ENCODE results near the gene MAP1LC3A.

MAP1LC3A gene

DNA sequence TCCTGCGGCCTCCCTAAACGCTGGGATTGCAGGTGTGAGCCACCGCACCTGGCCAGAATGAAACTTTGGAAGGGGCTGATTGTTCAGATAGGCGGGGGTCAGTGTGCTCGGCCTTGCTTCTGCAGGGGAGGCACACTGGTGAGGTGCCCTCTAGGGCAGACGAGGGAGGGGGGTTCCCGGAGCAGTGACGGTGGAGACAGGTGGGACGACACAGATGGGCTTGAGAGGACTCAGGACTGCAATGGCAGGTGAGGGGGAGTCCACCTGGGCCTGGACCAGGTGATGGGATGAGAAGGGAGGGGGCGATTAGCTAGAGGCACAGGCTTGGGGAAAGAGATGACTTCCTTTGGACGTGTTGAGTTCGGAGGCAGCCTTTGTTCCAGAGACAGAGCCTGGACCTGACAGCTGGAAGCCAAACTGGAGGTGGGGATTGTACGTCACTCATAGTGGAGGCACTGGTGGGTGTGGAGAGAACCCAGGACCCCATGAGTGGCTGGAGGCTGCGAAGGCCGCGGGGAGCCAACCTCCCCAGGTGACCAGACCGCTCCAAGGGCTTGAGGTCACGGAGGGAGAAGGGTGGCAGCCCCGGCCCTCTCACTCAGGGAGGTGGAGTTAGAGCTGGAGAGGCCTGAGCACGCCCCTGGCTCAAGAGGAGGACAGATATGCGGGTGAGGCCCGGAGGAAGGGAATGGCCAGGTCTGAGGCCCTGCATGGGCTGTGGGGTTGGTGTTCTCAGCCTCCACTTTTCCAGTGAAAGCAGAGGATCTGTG, 10.5 kb upstream of the MAP1LC3A start:
- DNase-seq (ENCODE audit: low spot score), result no peak

DNA sequence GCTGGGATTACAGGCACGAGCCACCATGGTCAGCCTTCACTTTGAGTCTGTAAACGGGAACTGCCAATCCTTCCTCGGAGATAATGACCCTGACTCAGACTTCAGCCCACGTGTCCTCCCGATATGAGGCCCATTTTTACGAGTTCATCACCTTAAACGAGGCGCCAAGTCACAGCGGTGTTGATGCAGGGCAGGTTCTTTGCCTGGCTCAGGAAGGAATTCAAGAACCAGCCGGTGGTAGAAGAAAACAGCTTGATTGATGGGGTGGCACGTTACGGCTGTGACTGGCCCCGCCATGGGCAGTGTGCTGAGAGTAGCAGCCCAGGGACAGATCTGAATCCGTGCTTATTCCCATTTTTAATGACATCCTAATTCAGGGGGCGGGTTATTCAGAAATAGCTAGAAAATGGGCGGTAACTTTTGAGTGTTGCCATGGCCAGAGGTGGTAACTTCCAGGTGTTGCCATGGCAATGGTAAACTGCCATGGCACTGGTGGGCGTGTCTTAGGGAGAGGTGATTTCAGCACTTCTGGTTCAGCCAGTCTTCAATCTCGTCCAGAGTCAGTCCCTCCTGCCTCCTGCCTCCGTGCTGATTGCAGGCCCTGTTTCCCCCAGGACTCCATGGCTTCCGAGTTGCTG, 9.1 kb upstream of the MAP1LC3A start:
- DNase-seq (ENCODE audit: low spot score), result no peak

DNA sequence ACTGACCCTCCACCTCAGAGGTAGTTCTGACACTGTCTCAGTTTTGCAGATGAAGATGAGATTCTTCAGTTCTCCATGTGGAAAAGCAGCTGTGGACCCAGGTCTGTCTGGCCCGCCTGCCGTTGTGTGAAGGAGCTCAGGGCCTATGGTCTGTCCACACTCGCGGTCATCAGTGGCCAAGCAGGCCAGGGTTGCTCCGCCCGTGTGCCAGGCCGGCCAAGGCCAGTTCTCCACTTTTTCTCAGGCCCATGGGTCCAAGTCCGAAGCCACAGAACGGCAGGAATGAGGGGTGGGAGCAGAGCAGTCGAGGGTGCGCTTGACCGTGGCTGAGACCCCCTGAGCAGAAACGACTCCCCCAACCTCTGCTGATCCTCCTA, 8.6 kb upstream of the MAP1LC3A start:
- no peak for DNase-seq (ENCODE audit: low spot score)

GRCh38 chr20:34552569-34552968, 5.9 kb upstream of the MAP1LC3A start:
- DNase-seq (ENCODE audit: low spot score), result no peak

DNA sequence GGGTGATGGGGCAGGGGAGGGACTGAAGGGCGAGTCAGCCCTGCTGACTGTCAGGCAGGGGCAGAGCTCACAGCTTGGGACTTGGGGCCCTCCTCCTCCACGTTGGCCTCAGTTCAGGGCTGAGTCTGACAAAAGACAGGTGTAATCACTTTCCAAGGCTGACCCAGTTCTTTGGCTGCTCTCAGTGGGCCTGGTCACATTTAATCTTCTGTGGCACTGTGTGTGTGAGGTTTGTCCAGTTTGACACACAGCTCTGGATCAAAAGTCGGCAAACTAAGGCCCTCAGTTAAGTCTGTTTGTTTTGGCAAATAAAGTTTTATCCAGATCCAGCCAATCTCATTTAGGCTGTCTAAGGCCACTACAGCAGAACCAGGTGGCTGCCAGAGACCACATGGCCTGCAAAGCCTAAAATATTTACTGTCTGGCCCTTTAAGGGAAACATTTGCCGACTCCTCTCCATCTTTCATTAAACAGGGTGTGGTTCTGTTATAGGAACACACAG, 5.1 kb upstream of the MAP1LC3A start:
- no peak for DNase-seq (ENCODE audit: low spot score)

GRCh38 chr20:34557936-34558319, 590 bp upstream of the MAP1LC3A start:
- DNase-seq (ENCODE audit: low spot score), result no peak

DNA sequence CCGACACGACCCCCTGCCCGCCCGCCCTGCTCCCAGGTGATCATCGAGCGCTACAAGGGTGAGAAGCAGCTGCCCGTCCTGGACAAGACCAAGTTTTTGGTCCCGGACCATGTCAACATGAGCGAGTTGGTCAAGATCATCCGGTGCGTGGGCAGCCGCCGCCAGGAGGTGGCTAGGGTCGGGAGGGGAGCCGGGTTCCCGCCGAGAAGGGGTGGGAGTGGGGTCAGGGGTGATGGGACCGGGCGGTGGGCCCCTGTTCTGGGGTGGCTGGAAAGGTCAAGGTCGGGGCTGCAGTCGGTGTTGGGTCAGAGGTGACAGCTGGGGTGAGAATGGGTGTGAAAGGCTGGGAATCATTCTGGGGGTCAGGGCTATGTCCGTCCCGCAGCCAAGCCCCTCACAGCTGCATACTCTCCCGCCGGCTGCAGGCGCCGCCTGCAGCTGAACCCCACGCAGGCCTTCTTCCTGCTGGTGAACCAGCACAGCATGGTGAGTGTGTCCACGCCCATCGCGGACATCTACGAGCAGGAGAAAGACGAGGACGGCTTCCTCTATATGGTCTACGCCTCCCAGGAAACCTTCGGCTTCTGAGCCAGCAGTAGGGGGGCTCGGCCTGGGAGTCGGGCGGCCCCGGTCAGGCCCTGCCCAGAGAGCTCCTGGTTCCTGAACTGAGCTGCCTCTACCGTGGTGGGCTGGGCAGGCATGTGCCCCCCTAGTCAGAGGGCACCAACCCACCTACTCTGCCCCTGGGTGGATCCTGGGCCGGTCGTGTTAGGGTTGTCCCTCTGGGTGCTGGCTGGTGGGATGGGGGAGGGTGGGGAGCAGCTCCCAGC, 1.0 kb downstream of the MAP1LC3A start:
- DNase-seq (ENCODE audit: low spot score), result no peak

DNA sequence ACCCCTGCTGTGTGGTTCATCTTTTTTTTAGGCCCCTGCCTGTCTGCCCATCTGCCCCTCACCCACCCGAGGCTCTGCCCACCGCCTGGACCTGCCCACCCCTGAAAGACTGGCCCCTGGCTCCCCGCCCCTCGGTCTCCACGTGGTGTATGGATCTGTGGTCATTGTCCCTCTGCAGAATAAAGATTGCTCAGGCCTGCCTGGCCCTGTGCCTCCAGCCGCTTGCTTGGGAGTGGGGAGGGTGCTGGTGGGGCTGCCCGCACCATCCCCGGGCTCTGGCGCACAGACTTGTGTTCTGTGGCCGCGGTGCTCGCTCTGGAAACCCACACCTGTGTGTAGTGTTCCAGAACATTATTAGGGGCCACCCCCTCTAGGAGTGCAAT, 1.6 kb downstream of the MAP1LC3A start:
- no peak for DNase-seq (ENCODE audit: low spot score)

GRCh38 chr20:34560614-34561013, 2.1 kb downstream of the MAP1LC3A start:
- no peak for DNase-seq (ENCODE audit: low spot score)

GRCh38 chr20:34561661-34562060, 3.1 kb downstream of the MAP1LC3A start:
- DNase-seq (ENCODE audit: low spot score), result no peak

DNA sequence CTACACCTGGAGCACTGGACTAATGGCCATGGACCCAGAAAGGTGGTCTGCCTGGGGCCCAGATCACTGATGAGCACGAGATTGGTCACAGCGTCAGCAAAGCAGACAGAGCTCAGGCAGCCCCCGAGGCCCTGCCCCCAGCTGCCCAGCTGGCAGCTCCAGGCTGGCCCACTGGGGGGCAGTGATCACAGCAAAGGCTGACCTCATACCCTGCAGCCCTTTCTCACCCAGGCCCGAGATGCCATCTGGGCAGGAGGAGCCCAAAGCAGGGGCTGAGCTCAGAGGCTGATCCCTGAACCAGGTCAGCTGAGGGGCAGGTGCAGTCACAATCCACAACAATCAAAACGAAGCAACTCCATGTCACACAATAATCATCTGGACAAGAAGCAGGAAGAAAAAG, 4.1 kb downstream of the MAP1LC3A start:
- DNase-seq (ENCODE audit: low spot score), result peak; percentile 37

- DNase-seq (ENCODE audit: low spot score), result no peak
Measured at GRCh38 chr20:34564833-34565232, 6.3 kb downstream of the MAP1LC3A start.

DNA sequence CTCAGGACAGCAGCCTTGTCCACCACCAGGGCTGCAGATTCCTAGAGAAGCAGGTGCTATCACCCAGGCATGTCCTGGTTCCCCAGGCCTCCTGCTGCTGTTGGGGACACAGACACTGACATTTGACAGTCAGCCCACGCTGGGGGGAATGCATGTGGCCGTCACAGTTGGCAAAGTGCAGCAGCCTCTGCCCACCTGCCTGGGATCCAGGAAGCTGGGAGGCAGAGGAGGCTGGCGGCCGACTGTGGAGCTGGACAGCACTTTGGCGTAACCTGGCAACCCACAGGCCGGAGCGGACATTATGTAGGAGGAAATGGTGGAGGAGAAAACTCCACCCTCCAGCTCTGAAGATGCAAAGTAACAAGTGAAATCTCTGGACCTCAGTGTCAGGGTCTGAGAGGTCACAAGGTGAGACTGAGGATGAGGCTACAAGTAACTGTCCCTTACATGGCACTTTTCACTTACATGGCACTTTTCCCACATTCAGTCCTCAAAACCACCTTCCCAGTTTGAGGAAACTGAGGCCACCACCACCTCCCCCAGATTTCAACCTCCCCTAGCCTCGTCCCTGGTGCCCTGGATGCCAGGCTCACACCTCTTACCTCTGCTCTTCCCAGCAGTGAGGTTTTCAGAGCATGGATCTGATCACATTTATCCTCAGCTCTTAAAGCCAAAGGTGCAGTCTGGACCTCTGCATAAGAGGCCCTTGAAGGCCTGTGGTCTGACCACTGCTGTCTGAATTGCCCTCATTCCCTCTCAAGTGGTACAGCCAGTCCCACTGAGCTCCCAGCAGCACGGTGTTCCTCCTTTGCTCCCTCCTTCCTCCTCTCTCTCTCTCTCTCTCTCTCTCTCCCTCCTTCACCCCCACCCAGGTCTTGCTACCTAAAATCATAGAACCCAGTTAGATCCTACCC, 8.7 kb downstream of the MAP1LC3A start:
- no peak for DNase-seq (ENCODE audit: low spot score)

DNA sequence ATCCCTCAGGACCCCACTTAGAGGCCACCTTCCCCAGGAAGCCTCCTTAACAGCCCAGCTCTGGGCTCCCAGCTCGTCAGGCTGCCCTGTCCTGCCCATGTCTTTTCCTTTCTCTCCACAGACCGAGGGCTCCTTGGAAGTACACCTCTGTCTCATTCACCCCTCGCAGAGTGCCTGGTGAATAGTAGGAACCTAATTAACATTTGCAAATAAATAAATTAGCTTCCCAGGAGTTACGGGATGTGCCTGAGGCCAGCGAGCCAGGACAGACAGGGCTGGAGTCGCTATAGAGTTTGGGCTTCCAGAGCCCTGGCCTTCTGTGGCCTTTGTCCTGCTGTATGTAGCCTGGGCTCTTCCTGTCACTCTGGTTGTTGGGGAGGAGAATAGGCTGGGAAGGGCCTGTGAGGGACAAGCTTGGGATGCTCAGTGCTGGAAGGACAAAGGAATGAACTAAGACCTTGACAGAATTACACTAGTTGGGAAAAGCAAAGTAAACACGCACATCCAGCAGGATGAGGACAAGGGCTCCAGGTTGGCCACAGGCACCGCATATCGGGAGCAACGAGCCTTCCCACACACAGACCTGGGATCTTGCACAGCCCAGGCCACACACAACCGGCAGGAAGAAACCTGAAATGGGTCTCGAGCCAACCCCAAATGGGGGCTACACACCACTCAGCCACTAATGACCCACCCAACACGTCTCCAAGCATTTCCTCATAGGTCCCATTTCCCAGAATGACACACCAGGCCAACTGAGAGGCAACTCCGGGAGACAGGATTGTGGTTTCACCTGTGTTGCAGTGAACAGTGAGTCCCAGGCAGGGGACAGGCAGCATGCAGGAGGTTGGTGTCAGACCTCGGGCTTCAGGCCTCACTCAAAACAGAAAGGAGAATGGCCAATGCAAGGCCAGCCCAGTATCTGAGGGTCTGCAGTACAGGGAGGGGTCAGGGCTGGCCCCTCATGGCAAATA, 9.7 kb downstream of the MAP1LC3A start:
- DNase-seq (ENCODE audit: low spot score), result no peak

- no peak for DNase-seq (ENCODE audit: low spot score)
Measured at GRCh38 chr20:34569598-34569997, 11.1 kb downstream of the MAP1LC3A start.

GRCh38 chr20:34570859-34571306, 12.4 kb downstream of the MAP1LC3A start:
- DNase-seq (ENCODE audit: low spot score), result no peak

DNA sequence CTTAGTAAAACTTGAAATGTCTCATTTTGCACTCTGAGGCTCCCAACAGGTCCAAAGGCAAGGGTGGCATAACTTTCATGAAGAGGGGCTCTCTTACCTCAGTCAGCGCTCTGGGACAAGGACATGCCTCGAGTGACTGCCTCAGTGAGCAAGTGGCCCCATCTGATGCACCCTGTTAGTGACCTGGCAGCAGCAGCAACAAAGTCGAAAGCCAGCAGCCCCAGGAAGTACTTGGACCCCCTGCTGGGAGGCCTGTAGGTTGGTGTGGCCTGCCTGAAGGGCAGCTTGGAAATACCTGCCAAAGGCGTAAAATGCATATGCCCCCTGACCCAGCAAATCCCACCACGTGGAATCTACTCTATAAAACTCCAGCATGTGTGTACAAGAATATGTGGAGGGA, 13.2 kb downstream of the MAP1LC3A start:
- no peak for DNase-seq (ENCODE audit: low spot score)

- no peak for DNase-seq (ENCODE audit: low spot score)
Measured at GRCh38 chr20:34573541-34574300, 15.2 kb downstream of the MAP1LC3A start.

DNA sequence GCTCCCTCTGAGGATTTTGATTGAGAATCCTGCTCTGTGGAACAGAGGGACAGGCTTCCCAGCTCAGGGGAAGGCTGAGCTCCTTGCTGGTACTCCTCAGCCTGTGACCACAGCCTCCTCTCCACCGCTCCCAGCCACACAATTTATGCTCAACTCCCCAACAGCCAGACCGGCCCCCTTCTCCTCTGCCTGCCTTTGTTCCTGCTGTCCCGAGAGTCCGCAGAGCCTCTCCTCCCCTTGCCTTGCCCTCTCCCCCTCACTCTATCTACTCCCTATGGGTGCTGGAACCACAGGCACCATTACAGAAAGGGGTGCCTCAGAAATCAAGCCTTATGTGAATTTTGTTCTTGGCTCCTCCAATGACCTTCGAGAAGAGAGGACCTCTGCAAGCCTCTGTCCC, 15.9 kb downstream of the MAP1LC3A start:
- no peak for DNase-seq (ENCODE audit: low spot score)
